HG02623 (cell line): ENCODE data around the gene OCA2.
"Not testable (repeated sequence)": the region's sequence is repeated elsewhere in the genome, so short reads cannot be mapped to it uniquely, and the experiment has no call there.

ENCODE experiments used
- ATAC-seq: cut with Tn5 transposase; IDR thresholded peaks from one replicate; pipeline ENCODE4 v1.9.1; 2021; ENCODE audit warnings: moderate library complexity; ENCODE audit not compliant: unreplicated experiment

Gene OCA2

GRCh38 chr15:27744641-27745040 lies 354.5 kb downstream of the OCA2 start:
- no peak for ATAC-seq

- no peak for ATAC-seq
Measured at GRCh38 chr15:27743638-27744037, 355.5 kb downstream of the OCA2 start.

- ATAC-seq, result no peak
Measured at GRCh38 chr15:27742751-27743477, 356.2 kb downstream of the OCA2 start.

GRCh38 chr15:27741226-27741860 lies 357.8 kb downstream of the OCA2 start:
- no peak for ATAC-seq

GRCh38 chr15:27734785-27735495 lies 364.2 kb downstream of the OCA2 start:
- ATAC-seq, result no peak

GRCh38 chr15:27731776-27732175 lies 367.3 kb downstream of the OCA2 start:
- no peak for ATAC-seq

- ATAC-seq, result no peak
Measured at GRCh38 chr15:27730868-27731267, 368.2 kb downstream of the OCA2 start.

- no peak for ATAC-seq
Measured at GRCh38 chr15:27725731-27726130, 373.4 kb downstream of the OCA2 start.

- ATAC-seq, result no peak
Measured at GRCh38 chr15:27723821-27724220, 375.3 kb downstream of the OCA2 start.

- ATAC-seq, result no peak
Measured at GRCh38 chr15:27722102-27722501, 377.0 kb downstream of the OCA2 start.

- no peak for ATAC-seq
Measured at GRCh38 chr15:27714675-27715074, 384.4 kb downstream of the OCA2 start.

GRCh38 chr15:27713850-27714249 lies 385.3 kb downstream of the OCA2 start:
- ATAC-seq, result not testable (repeated sequence)

- ATAC-seq, result no peak
Measured at GRCh38 chr15:27707257-27707656, 391.9 kb downstream of the OCA2 start.

- ATAC-seq, result no peak
Measured at GRCh38 chr15:27706300-27706699, 392.8 kb downstream of the OCA2 start.

GRCh38 chr15:27705056-27705455 lies 394.1 kb downstream of the OCA2 start:
- no peak for ATAC-seq
